Lower leg skin (tissue), 3 donors: ENCODE data around the gene SNX6.
"Not testable (repeated sequence)": the region's sequence is repeated elsewhere in the genome, so short reads cannot be mapped to it uniquely, and the experiment has no call there.

ENCODE experiments used
- CTCF ChIP-seq, 3 donors: fragments of 450-650 bp; IDR thresholded peaks; one replicate each; pipeline ENCODE4 v1.5.1; 2016; ENCODE audit warnings: antibody characterized with exemption in 3 of 3, mild to moderate bottlenecking in 3 of 3, moderate library complexity in 2 of 3
- POLR2A ChIP-seq, 2 donors: fragments of 450-650 bp; IDR thresholded peaks; one replicate each; pipeline ENCODE4 v1.6.1; 2016 to 2017; ENCODE audit warnings: antibody characterized with exemption in 2 of 2, mild to moderate bottlenecking in 1 of 2, moderate library complexity in 1 of 2

DNA sequence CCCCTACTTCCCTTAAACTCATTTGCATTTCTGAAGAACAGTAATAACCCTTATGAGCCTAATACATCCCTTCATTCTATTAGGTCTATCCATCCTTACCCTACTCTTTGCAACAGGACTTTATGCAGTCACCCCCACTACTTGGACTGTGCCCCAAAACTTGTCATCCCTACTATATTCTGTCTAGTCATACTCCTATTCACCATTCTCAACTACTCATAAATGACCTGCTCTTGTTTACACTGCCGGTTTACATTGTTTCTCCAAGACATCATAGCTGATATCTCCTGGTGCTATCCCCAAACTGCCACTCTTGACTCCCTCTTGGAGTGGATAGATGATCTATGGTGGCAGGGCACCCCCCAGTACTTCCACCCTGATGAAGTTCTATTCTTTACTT is 22.4 kb upstream of the SNX6 start:
- TF ChIP-seq CTCF, POLR2A (IDR thresholded peaks at IDR 0.05): not testable (repeated sequence)
